C4-2B (cell line): ENCODE results near the gene ACOT2.

Experiments
- CTCF ChIP-seq: fragments of 450-650 bp; conservative IDR thresholded peaks from 2 replicates; pipeline ENCODE4 v1.5.1; 2017; ENCODE audit warnings: mild to moderate bottlenecking
- ZFX ChIP-seq: fragments of 450-650 bp; IDR thresholded peaks from 2 replicates; pipeline ENCODE4 v1.6.1; 2017

GRCh38 chr14:73620268-73620667 lies 51.3 kb downstream of the ACOT2 start:
- no peak for TF ChIP-seq CTCF
- TF ChIP-seq ZFX, result no peak
